WTC11 (cell line): ENCODE data around the gene CASD1. TPM values are rescaled to one million over a fixed set of nuclear protein-coding genes. Genes with fewer than 3 reads are reported as not detected.

Source experiments
- ATAC-seq: fragments of 200-7000 bp; cut with Tn5 transposase; 2 replicates; pipeline ENCODE4 v1.10.0; 2021; ENCODE audit warnings: mild to moderate bottlenecking, moderate library complexity
- CTCF ChIA-PET: fragments of 300-600 bp; sonication (Branson Sonifier 250); formaldehyde crosslinking; loops from one replicate; lab custom pipeline; 2021; ENCODE audit warnings: antibody characterized with exemption; lab: Charles Lee
- POLR2A ChIA-PET: fragments of 350-600 bp; sonication (Branson Sonifier 250); formaldehyde crosslinking; loops from one replicate; lab custom pipeline; 2021; ENCODE audit warnings: antibody characterized with exemption; lab: Charles Lee
- DNase-seq: peaks from one replicate; pipeline ENCODE4 v3.0.0; 2021; ENCODE audit warnings: low spot score
- H3K27ac Mint-ChIP-seq: 2 replicates; pipeline ENCODE4 v1.8.0; 2021; ENCODE audit warnings: mixed read lengths
- H3K27me3 Mint-ChIP-seq: 2 replicates; pipeline ENCODE4 v1.8.0; 2021; ENCODE audit warnings: low read depth, mild to moderate bottlenecking, moderate library complexity, mixed read lengths
- H3K36me3 Mint-ChIP-seq: 2 replicates; pipeline ENCODE4 v1.8.0; 2021; ENCODE audit warnings: mixed read lengths
- H3K4me1 Mint-ChIP-seq: 2 replicates; pipeline ENCODE4 v1.8.0; 2022; ENCODE audit warnings: mixed read lengths
- H3K4me3 Mint-ChIP-seq: 2 replicates; pipeline ENCODE4 v1.8.0; 2021; ENCODE audit warnings: mild to moderate bottlenecking, moderate library complexity, mixed read lengths
- H3K9me3 Mint-ChIP-seq: 2 replicates; pipeline ENCODE4 v1.8.0; 2021; ENCODE audit warnings: mixed read lengths
- ATF3 ChIP-seq: sonication (generic); formaldehyde crosslinking; conservative IDR thresholded peaks from 2 replicates; pipeline ENCODE4 v1.8.1; 2022; ENCODE audit warnings: mild to moderate bottlenecking, missing genetic modification reagents
- CREM ChIP-seq: sonication (generic); formaldehyde crosslinking; IDR thresholded peaks from 2 replicates; pipeline ENCODE4 v1.8.1; 2022; ENCODE audit warnings: mild to moderate bottlenecking, missing genetic modification reagents, moderate library complexity
- ETV6 ChIP-seq: sonication (generic); formaldehyde crosslinking; IDR thresholded peaks from 2 replicates; pipeline ENCODE4 v1.8.1; 2022; ENCODE audit warnings: mild to moderate bottlenecking, missing genetic modification reagents
- GTF2I ChIP-seq: fragments of 250-450 bp; sonication (Bioruptor Pico); conservative IDR thresholded peaks from 2 replicates; pipeline ENCODE4 v1.4.0; 2021; ENCODE audit warnings: mild to moderate bottlenecking
- IRF2 ChIP-seq: sonication (generic); formaldehyde crosslinking; IDR thresholded peaks from 2 replicates; pipeline ENCODE4 v1.8.0; 2022; ENCODE audit warnings: low read depth, missing genetic modification reagents, borderline replicate concordance
- JAZF1 ChIP-seq: fragments of 250-450 bp; sonication (Bioruptor Pico); IDR thresholded peaks from 2 replicates; pipeline ENCODE4 v1.9.0; 2021; ENCODE audit warnings: moderate library complexity, mild to moderate bottlenecking, inconsistent platforms
- MXD4 ChIP-seq: fragments of 250-450 bp; sonication (Bioruptor Pico); IDR thresholded peaks from 2 replicates; pipeline ENCODE4 v1.8.0; 2021; ENCODE audit warnings: mild to moderate bottlenecking, moderate library complexity, borderline replicate concordance
- NFYB ChIP-seq: sonication (generic); formaldehyde crosslinking; conservative IDR thresholded peaks from 2 replicates; pipeline ENCODE4 v1.8.0; 2022; ENCODE audit warnings: low read depth, missing genetic modification reagents
- NR1H2 ChIP-seq: sonication (generic); formaldehyde crosslinking; IDR thresholded peaks from 2 replicates; pipeline ENCODE4 v1.9.0; 2021; ENCODE audit warnings: mild to moderate bottlenecking, moderate library complexity, missing genetic modification reagents
- NR2C2 ChIP-seq: sonication (generic); formaldehyde crosslinking; IDR thresholded peaks from 2 replicates; pipeline ENCODE4 v1.8.0; 2022; ENCODE audit warnings: mild to moderate bottlenecking, missing genetic modification reagents
- NR3C1 ChIP-seq: sonication (generic); formaldehyde crosslinking; conservative IDR thresholded peaks from 2 replicates; pipeline ENCODE4 v1.8.1; 2023; ENCODE audit warnings: low read depth, mild to moderate bottlenecking, missing genetic modification reagents
- PRRX2 ChIP-seq: fragments of 250-450 bp; sonication (Bioruptor Pico); IDR thresholded peaks from 2 replicates; pipeline ENCODE4 v1.8.0; 2021; ENCODE audit warnings: mild to moderate bottlenecking
- RELA ChIP-seq: sonication (generic); formaldehyde crosslinking; IDR thresholded peaks from 2 replicates; pipeline ENCODE4 v1.8.1; 2022; ENCODE audit warnings: missing genetic modification reagents, mild to moderate bottlenecking, borderline replicate concordance
- SOX15 ChIP-seq: fragments of 250-450 bp; sonication (Bioruptor Pico); IDR thresholded peaks from 2 replicates; pipeline ENCODE4 v1.9.0; 2021; ENCODE audit warnings: mild to moderate bottlenecking
- STAT6 ChIP-seq: sonication (generic); formaldehyde crosslinking; conservative IDR thresholded peaks from 2 replicates; pipeline ENCODE4 v1.8.1; 2023; ENCODE audit warnings: mild to moderate bottlenecking, low read depth, missing genetic modification reagents, moderate library complexity
- TEAD1 ChIP-seq: sonication (generic); formaldehyde crosslinking; IDR thresholded peaks from 2 replicates; pipeline ENCODE4 v1.8.0; 2022; ENCODE audit warnings: mild to moderate bottlenecking, missing genetic modification reagents
- ZNF671 ChIP-seq: fragments of 250-450 bp; sonication (Bioruptor Pico); IDR thresholded peaks from 2 replicates; pipeline ENCODE4 v1.8.0; 2021; ENCODE audit warnings: mild to moderate bottlenecking
- ZSCAN18 ChIP-seq: fragments of 250-450 bp; sonication (Bioruptor Pico); IDR thresholded peaks from 2 replicates; pipeline ENCODE4 v2.1.2; 2022; ENCODE audit warnings: mild to moderate bottlenecking, moderate library complexity
- total RNA-seq: library from RNA; stranded (reverse); gene quantifications from 3 replicates; pipeline ENCODE4 v1.2.3, GENCODE V29; 2021
- TF ChIP-seq, protein P1 (sequence below): fragments of 250-450 bp; sonication (Bioruptor Pico); IDR thresholded peaks from 2 replicates; pipeline ENCODE4 v1.9.0; 2021; ENCODE audit warnings: mild to moderate bottlenecking, borderline replicate concordance
- TF ChIP-seq, protein P2 (sequence below): fragments of 200-600 bp; IDR thresholded peaks from 2 replicates; pipeline ENCODE4 v1.8.0; 2022; ENCODE audit warnings: antibody characterized with exemption

CASD1 gene
- total RNA-seq, 1 experiment from 2014 or later, result 19.5 TPM

GRCh38 chr7:94532676-94533075 is 23.1 kb downstream of the CASD1 start:
- Mint-ChIP-seq H3K9me3 (no peaks in the 10 kb centered on the region), H3K36me3 (peaks cover 25% of the 10 kb centered on the region), H3K27me3 (no peaks in the 10 kb centered on the region), H3K4me3 (no peak overlapping the region), H3K4me1 (no peaks in the 10 kb centered on the region), H3K27ac (no peak overlapping the region)
- DNase-seq (no peak), ATAC-seq (no peak)
- no peak for TF ChIP-seq NR1H2 (CRISPR knock-in tag)
- TF ChIP-seq, protein P1, sequence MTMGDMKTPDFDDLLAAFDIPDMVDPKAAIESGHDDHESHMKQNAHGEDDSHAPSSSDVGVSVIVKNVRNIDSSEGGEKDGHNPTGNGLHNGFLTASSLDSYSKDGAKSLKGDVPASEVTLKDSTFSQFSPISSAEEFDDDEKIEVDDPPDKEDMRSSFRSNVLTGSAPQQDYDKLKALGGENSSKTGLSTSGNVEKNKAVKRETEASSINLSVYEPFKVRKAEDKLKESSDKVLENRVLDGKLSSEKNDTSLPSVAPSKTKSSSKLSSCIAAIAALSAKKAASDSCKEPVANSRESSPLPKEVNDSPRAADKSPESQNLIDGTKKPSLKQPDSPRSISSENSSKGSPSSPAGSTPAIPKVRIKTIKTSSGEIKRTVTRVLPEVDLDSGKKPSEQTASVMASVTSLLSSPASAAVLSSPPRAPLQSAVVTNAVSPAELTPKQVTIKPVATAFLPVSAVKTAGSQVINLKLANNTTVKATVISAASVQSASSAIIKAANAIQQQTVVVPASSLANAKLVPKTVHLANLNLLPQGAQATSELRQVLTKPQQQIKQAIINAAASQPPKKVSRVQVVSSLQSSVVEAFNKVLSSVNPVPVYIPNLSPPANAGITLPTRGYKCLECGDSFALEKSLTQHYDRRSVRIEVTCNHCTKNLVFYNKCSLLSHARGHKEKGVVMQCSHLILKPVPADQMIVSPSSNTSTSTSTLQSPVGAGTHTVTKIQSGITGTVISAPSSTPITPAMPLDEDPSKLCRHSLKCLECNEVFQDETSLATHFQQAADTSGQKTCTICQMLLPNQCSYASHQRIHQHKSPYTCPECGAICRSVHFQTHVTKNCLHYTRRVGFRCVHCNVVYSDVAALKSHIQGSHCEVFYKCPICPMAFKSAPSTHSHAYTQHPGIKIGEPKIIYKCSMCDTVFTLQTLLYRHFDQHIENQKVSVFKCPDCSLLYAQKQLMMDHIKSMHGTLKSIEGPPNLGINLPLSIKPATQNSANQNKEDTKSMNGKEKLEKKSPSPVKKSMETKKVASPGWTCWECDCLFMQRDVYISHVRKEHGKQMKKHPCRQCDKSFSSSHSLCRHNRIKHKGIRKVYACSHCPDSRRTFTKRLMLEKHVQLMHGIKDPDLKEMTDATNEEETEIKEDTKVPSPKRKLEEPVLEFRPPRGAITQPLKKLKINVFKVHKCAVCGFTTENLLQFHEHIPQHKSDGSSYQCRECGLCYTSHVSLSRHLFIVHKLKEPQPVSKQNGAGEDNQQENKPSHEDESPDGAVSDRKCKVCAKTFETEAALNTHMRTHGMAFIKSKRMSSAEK, result no peak
- no peak for TF ChIP-seq ZNF671
- TF ChIP-seq RELA (CRISPR knock-in tag), result no peak
- no peak for TF ChIP-seq ATF3 (CRISPR knock-in tag)
- no peak for TF ChIP-seq CREM
- TF ChIP-seq NR2C2 (CRISPR knock-in tag), result no peak
- TF ChIP-seq STAT6 (CRISPR knock-in tag), result no peak
- TF ChIP-seq NR3C1 (CRISPR knock-in tag), result no peak
- TF ChIP-seq MXD4, result no peak
- no peak for TF ChIP-seq ZSCAN18 (CRISPR knock-in tag)
- no peak for TF ChIP-seq TEAD1
- TF ChIP-seq, protein P2, sequence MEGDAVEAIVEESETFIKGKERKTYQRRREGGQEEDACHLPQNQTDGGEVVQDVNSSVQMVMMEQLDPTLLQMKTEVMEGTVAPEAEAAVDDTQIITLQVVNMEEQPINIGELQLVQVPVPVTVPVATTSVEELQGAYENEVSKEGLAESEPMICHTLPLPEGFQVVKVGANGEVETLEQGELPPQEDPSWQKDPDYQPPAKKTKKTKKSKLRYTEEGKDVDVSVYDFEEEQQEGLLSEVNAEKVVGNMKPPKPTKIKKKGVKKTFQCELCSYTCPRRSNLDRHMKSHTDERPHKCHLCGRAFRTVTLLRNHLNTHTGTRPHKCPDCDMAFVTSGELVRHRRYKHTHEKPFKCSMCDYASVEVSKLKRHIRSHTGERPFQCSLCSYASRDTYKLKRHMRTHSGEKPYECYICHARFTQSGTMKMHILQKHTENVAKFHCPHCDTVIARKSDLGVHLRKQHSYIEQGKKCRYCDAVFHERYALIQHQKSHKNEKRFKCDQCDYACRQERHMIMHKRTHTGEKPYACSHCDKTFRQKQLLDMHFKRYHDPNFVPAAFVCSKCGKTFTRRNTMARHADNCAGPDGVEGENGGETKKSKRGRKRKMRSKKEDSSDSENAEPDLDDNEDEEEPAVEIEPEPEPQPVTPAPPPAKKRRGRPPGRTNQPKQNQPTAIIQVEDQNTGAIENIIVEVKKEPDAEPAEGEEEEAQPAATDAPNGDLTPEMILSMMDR, result no peak
- TF ChIP-seq JAZF1, result no peak
- TF ChIP-seq NFYB, result no peak
- TF ChIP-seq GTF2I, result no peak
- no peak for TF ChIP-seq SOX15
- TF ChIP-seq IRF2 (CRISPR knock-in tag), result no peak
- TF ChIP-seq ETV6 (CRISPR knock-in tag), result no peak
- no peak for TF ChIP-seq PRRX2 (CRISPR knock-in tag)
- ChIA-PET POLR2A (no interaction called here), CTCF (no interaction called here)
